Bone marrow (tissue), 2 donors: ENCODE results near the gene CDNF.
"Not testable (repeated sequence)": the region's sequence is repeated elsewhere in the genome, so short reads cannot be mapped to it uniquely, and the experiment has no call there.

Source experiments
- DNase-seq, 2 donors: peaks; one replicate each; lab custom pipeline; 2025; lab: John Stamatoyannopoulos, UW

The CDNF gene

GRCh38 chr10:14839305-14839695 is 1.5 kb upstream of the CDNF start:
- DNase-seq: no peak

- no peak for DNase-seq
Observed at GRCh38 chr10:14838582-14839304, 906 bp upstream of the CDNF start.

GRCh38 chr10:14837003-14837756 is 657 bp downstream of the CDNF start:
- peak in 1 of 2 donors; percentile 24 for DNase-seq

- DNase-seq: no peak
Observed at GRCh38 chr10:14836208-14836607, 1.6 kb downstream of the CDNF start.

- no peak for DNase-seq
Observed at GRCh38 chr10:14833106-14833505, 4.7 kb downstream of the CDNF start.

- no peak for DNase-seq
Observed at GRCh38 chr10:14826076-14826829, 11.6 kb downstream of the CDNF start.

- no peak for DNase-seq
Observed at GRCh38 chr10:14823966-14824365, 13.9 kb downstream of the CDNF start.

- DNase-seq: no peak
Observed at GRCh38 chr10:14822879-14823755, 14.7 kb downstream of the CDNF start.

GRCh38 chr10:14821635-14822375 is 16.0 kb downstream of the CDNF start:
- no peak for DNase-seq

GRCh38 chr10:14820775-14821154 is 17.1 kb downstream of the CDNF start:
- no peak for DNase-seq

GRCh38 chr10:14820010-14820774 is 17.6 kb downstream of the CDNF start:
- no peak for DNase-seq

- not testable (repeated sequence) for DNase-seq
Observed at GRCh38 chr10:14816717-14817116, 21.1 kb downstream of the CDNF start.

- no peak for DNase-seq
Observed at GRCh38 chr10:14815681-14816080, 22.2 kb downstream of the CDNF start.

- no peak for DNase-seq
Observed at GRCh38 chr10:14812271-14812670, 25.6 kb downstream of the CDNF start.

GRCh38 chr10:14810969-14811953 is 26.6 kb downstream of the CDNF start:
- no peak for DNase-seq

- DNase-seq: no peak
Observed at GRCh38 chr10:14806318-14806717, 31.5 kb downstream of the CDNF start.

- DNase-seq: no peak
Observed at GRCh38 chr10:14803827-14804226, 34.0 kb downstream of the CDNF start.

- no peak for DNase-seq
Observed at GRCh38 chr10:14801723-14802122, 36.1 kb downstream of the CDNF start.

- DNase-seq: no peak
Observed at GRCh38 chr10:14800397-14800796, 37.4 kb downstream of the CDNF start.
